IMR-90 (cell line): ENCODE results near the gene EMCN. TPM values are rescaled to one million over a fixed set of nuclear protein-coding genes. Genes with fewer than 3 reads are reported as not detected.

Experiments used
- ATAC-seq: fragments of 200-7000 bp; cut with Tn5 transposase; 2 replicates; pipeline ENCODE4 v1.9.1; 2020; ENCODE audit warnings: low read depth, mild to moderate bottlenecking, moderate library complexity
- BruUV-seq: library from RNA; stranded (reverse); fragments of 400-500 nt; replicated peaks from 2 replicates; lab custom pipeline; 2021; lab: Mats Ljungman, UMichigan
- CTCF ChIA-PET: fragments of 300-600 bp; formaldehyde crosslinking; extraction: SDS; loops from one replicate; lab custom pipeline; 2021; ENCODE audit warnings: antibody characterized with exemption; lab: Yijun Ruan, JAX
- POLR2A ChIA-PET: fragments of 300-600 bp; sonication (Branson Sonifier 250); formaldehyde crosslinking; loops from one replicate; lab custom pipeline; 2022; ENCODE audit warnings: antibody characterized with exemption; ENCODE audit not compliant: unreplicated experiment; lab: Charles Lee
- DNase-seq: peaks from one replicate; pipeline ENCODE4 v3.0.0; 2013
- H2AFZ ChIP-seq: replicated peaks from 2 replicates; pipeline ENCODE3; 2013; ENCODE audit warnings: low read length, mild to moderate bottlenecking; ENCODE audit not compliant: poor library complexity
- H2AK5ac ChIP-seq: 2 replicates; pipeline ENCODE4 v1.6.1; 2013; ENCODE audit warnings: low read depth, low read length, inconsistent platforms
- H2AK9ac ChIP-seq: replicated peaks from 2 replicates; pipeline ENCODE3; 2013; ENCODE audit warnings: mild to moderate bottlenecking, low read depth, low read length, moderate library complexity; ENCODE audit not compliant: poor library complexity
- H2BK120ac ChIP-seq: 2 replicates; pipeline ENCODE4 v1.6.1; 2013; ENCODE audit warnings: low read depth, low read length, inconsistent platforms
- H2BK15ac ChIP-seq: 3 replicates; pipeline ENCODE4 v1.6.1; 2013; ENCODE audit warnings: low read depth, low read length, inconsistent platforms
- H2BK20ac ChIP-seq: 2 replicates; pipeline ENCODE4 v1.6.1; 2013; ENCODE audit warnings: low read depth, mild to moderate bottlenecking, inconsistent platforms, low read length, moderate library complexity
- H2BK5ac ChIP-seq: 2 replicates; pipeline ENCODE4 v1.6.1; 2013; ENCODE audit warnings: mild to moderate bottlenecking, low read depth, low read length, inconsistent platforms; ENCODE audit not compliant: poor library complexity, severe bottlenecking
- H3K14ac ChIP-seq: replicated peaks from 2 replicates; pipeline ENCODE4 v1.6.1; 2013; ENCODE audit warnings: low read depth, low read length, inconsistent platforms
- H3K18ac ChIP-seq: 2 replicates; pipeline ENCODE4 v1.6.1; 2013; ENCODE audit warnings: low read depth, low read length, control low read depth
- H3K23ac ChIP-seq: 2 replicates; pipeline ENCODE4 v1.6.1; 2013; ENCODE audit warnings: low read depth, low read length, inconsistent platforms
- H3K27ac ChIP-seq: 2 replicates; pipeline ENCODE4 v1.5.1; 2013; ENCODE audit warnings: mild to moderate bottlenecking, control low read depth, low read length; ENCODE audit not compliant: insufficient read depth
- H3K27me3 ChIP-seq: 2 replicates; pipeline ENCODE4 v1.6.1; 2013; ENCODE audit warnings: low read length; ENCODE audit not compliant: control insufficient read depth, insufficient read depth
- H3K36me3 ChIP-seq: 2 replicates; pipeline ENCODE4 v1.6.1; 2013; ENCODE audit warnings: low read length, mixed read lengths; ENCODE audit not compliant: control insufficient read depth, insufficient read depth
- H3K4ac ChIP-seq: 2 replicates; pipeline ENCODE4 v1.6.1; 2013; ENCODE audit warnings: low read depth, low read length, inconsistent platforms
- H3K4me1 ChIP-seq: 2 replicates; pipeline ENCODE4 v1.6.1; 2013; ENCODE audit warnings: low read length, mixed read lengths; ENCODE audit not compliant: control insufficient read depth, insufficient read depth
- H3K4me2 ChIP-seq: 2 replicates; pipeline ENCODE4 v1.6.1; 2013; ENCODE audit warnings: low read depth, mild to moderate bottlenecking, control low read depth, low read length, moderate library complexity
- H3K4me3 ChIP-seq: 2 replicates; pipeline ENCODE4 v1.5.1; 2013; ENCODE audit warnings: low read depth, mild to moderate bottlenecking, control low read depth, low read length, moderate library complexity; ENCODE audit not compliant: insufficient read depth
- H3K56ac ChIP-seq: 2 replicates; pipeline ENCODE4 v1.6.1; 2013; ENCODE audit warnings: low read length, inconsistent platforms; ENCODE audit not compliant: insufficient read depth; ENCODE audit errors: extremely low read depth
- H3K79me1 ChIP-seq, 2 experiments: 2 replicates each; pipeline ENCODE4 v1.6.1; 2013; ENCODE audit warnings: low read length in 2 of 2, inconsistent platforms in 1 of 2, low read depth in 1 of 2
- H3K9ac ChIP-seq: 2 replicates; pipeline ENCODE4 v1.6.1; 2013; ENCODE audit warnings: low read depth, low read length, control low read depth
- H3K9me1 ChIP-seq: 2 replicates; pipeline ENCODE4 v1.6.1; 2013; ENCODE audit warnings: low read length, inconsistent platforms; ENCODE audit not compliant: insufficient read depth
- H3K9me3 ChIP-seq: 2 replicates; pipeline ENCODE4 v1.6.1; 2013; ENCODE audit warnings: low read length; ENCODE audit not compliant: control insufficient read depth, insufficient read depth
- H4K20me1 ChIP-seq: 2 replicates; pipeline ENCODE4 v1.6.1; 2013; ENCODE audit warnings: low read length, inconsistent platforms; ENCODE audit not compliant: insufficient read depth
- H4K5ac ChIP-seq: 2 replicates; pipeline ENCODE4 v1.6.1; 2013; ENCODE audit warnings: mild to moderate bottlenecking, low read depth, low read length, control low read depth
- H4K8ac ChIP-seq, 2 experiments: 2 replicates each; pipeline ENCODE4 v1.6.1; 2013; ENCODE audit warnings: low read depth in 2 of 2, low read length in 2 of 2, control low read depth in 1 of 2, inconsistent platforms in 1 of 2
- H4K91ac ChIP-seq: 2 replicates; pipeline ENCODE4 v1.6.1; 2013; ENCODE audit warnings: low read depth, low read length, inconsistent platforms; ENCODE audit not compliant: insufficient read depth
- BHLHE40 ChIP-seq: fragments of 150-350 bp; IDR thresholded peaks from 2 replicates; pipeline ENCODE4 v1.6.1; 2016; ENCODE audit warnings: mild to moderate bottlenecking, low read depth, low read length
- CEBPB ChIP-seq: IDR thresholded peaks from 2 replicates; pipeline ENCODE4 v1.6.1; 2012; ENCODE audit warnings: low read depth, low read length, improper control_type of control experiment
- CHD1 ChIP-seq: IDR thresholded peaks from 2 replicates; pipeline ENCODE4 v1.6.1; 2012; ENCODE audit warnings: low read depth, low read length, improper control_type of control experiment
- FOS ChIP-seq: fragments of 150-350 bp; IDR thresholded peaks from 2 replicates; pipeline ENCODE4 v1.6.1; 2016; ENCODE audit warnings: low read depth, low read length
- MAFK ChIP-seq: IDR thresholded peaks from 2 replicates; pipeline ENCODE4 v1.6.1; 2012; ENCODE audit warnings: low read depth, low read length, improper control_type of control experiment
- MAZ ChIP-seq: IDR thresholded peaks from 2 replicates; pipeline ENCODE4 v1.6.1; 2012; ENCODE audit warnings: low read depth, mild to moderate bottlenecking, low read length, improper control_type of control experiment, moderate library complexity, borderline replicate concordance
- MXI1 ChIP-seq: IDR thresholded peaks from 2 replicates; pipeline ENCODE4 v1.6.1; 2012; ENCODE audit warnings: low read depth, mild to moderate bottlenecking, low read length, moderate library complexity, borderline replicate concordance
- NFE2L2 ChIP-seq: fragments of 150-350 bp; IDR thresholded peaks from 2 replicates; pipeline ENCODE4 v1.6.1; 2016; ENCODE audit warnings: low read depth, mild to moderate bottlenecking, low read length
- POLR2A ChIP-seq: IDR thresholded peaks from 2 replicates; pipeline ENCODE4 v1.6.1; 2012; ENCODE audit warnings: mild to moderate bottlenecking, low read depth, low read length
- RAD21 ChIP-seq: IDR thresholded peaks from 2 replicates; pipeline ENCODE4 v1.6.1; 2012; ENCODE audit warnings: low read length, improper control_type of control experiment
- RCOR1 ChIP-seq: IDR thresholded peaks from 2 replicates; pipeline ENCODE4 v1.6.1; 2012; ENCODE audit warnings: mild to moderate bottlenecking, low read length, improper control_type of control experiment; ENCODE audit not compliant: insufficient replicate concordance
- RFX5 ChIP-seq: IDR thresholded peaks from 2 replicates; pipeline ENCODE4 v1.8.0; 2012; ENCODE audit warnings: low read depth, mild to moderate bottlenecking, low read length, moderate library complexity
- SMC3 ChIP-seq: fragments of 150-350 bp; IDR thresholded peaks from 2 replicates; pipeline ENCODE4 v1.6.1; 2016; ENCODE audit warnings: low read depth, mild to moderate bottlenecking, antibody characterized with exemption, low read length, moderate library complexity
- WGBS, 2 experiments: methylation state at CpG; one replicate each; pipeline versions ENCODE4 v1.1.5 to v1.1.7; 2013; ENCODE audit warnings: missing lambda C conversion rate in 2 of 2; ENCODE audit not compliant: insufficient read length in 1 of 2; ENCODE audit errors: extremely low coverage in 2 of 2; 5-methylcytosine and 5-hydroxymethylcytosine counted together
- dilution Hi-C: fragments of 300-500 bp; cut with HindIII; formaldehyde crosslinking; loops from one replicate; pipeline ENCODE4 v1.14.3; 2018; ENCODE audit warnings: low sequenced_read_pairs; ENCODE audit not compliant: unreplicated experiment
- in situ Hi-C: fragments of 300-500 bp; cut with MboI; formaldehyde crosslinking; loops from 3 replicates; pipeline ENCODE4 v1.14.3; 2019; ENCODE audit warnings: low sequenced_read_pairs, inconsistent platforms, mixed read lengths
- intact Hi-C: fragments of 100-400 bp; cut with micrococcal nuclease; formaldehyde crosslinking; loops from 2 replicates; pipeline ENCODE4 v1.10.0; 2022
- polyA plus RNA-seq, 3 experiments: library from polyadenylated mRNA; depleted of rRNA; stranded (reverse); fragments of >200 nt; gene quantifications; 2 replicates each; pipeline ENCODE4 v1.2.3, GENCODE V29; 2012; ENCODE audit warnings: low replicate concordance in 1 of 3
- total RNA-seq: library from RNA; depleted of rRNA; stranded (reverse); fragments of >200 nt; gene quantifications from 2 replicates; pipeline ENCODE4 v1.2.3, GENCODE V29; 2012
- TF ChIP-seq, protein P1 (sequence below): conservative IDR thresholded peaks from 2 replicates; pipeline ENCODE4 v1.5.1; 2012; ENCODE audit warnings: mild to moderate bottlenecking, low read depth, low read length, improper control_type of control experiment
- TF ChIP-seq, protein P2 (sequence below): fragments of 150-350 bp; IDR thresholded peaks from 2 replicates; pipeline ENCODE4 v1.6.1; 2016; ENCODE audit warnings: low read depth, mild to moderate bottlenecking, low read length, moderate library complexity, borderline replicate concordance
- TF ChIP-seq, protein P3 (sequence below): fragments of 150-350 bp; IDR thresholded peaks from 2 replicates; pipeline ENCODE4 v1.6.1; 2017; ENCODE audit warnings: mild to moderate bottlenecking, antibody characterized with exemption, low read length, low read depth

The EMCN gene
- total and polyA plus RNA-seq, 2 of the 4 experiments (the other 2 are of a cell fraction): not detected

DNA sequence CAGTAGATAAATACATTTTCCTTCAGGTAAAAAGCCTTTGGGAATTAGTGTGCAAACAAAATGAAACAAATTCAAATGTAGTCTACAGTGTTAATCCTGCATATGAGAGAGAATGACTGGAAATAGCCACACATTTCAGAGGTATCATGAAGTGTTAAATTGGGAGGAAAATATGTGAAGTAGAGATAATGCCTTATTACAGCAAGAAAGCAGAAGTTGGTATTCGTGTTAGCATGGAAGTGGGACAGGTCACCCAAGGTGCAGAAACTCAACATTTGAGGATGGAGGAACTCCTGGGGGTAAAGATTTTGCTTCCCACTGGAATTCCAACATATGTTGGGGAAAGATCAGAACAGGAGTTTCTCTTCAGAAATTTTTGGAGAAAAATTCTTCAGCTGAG, 51.3 kb downstream of the EMCN start:
- no peak overlapping the region for H3K4me3 ChIP-seq
- H3K27me3 ChIP-seq: no peaks in the 10 kb centered on the region
- H4K20me1 ChIP-seq: no peaks in the 10 kb centered on the region
- H3K9me3 ChIP-seq: no peaks in the 10 kb centered on the region
- H3K27ac ChIP-seq: no peak overlapping the region
- H2AK9ac ChIP-seq: no peak overlapping the region
- no peak overlapping the region for H3K14ac ChIP-seq
- H3K9me1 ChIP-seq: no peaks in the 10 kb centered on the region
- H3K79me1 ChIP-seq: no peaks in the 10 kb centered on the region
- intact Hi-C loops (no loop called here), in situ Hi-C loops (no loop called here), dilution Hi-C loops (no loop called here)
- no peak overlapping the region for H4K8ac ChIP-seq
- no peak overlapping the region for H2BK20ac ChIP-seq
- no peak overlapping the region for H4K91ac ChIP-seq
- H4K5ac ChIP-seq: no peak overlapping the region
- H2AK5ac ChIP-seq: no peak overlapping the region
- no peak overlapping the region for H2BK15ac ChIP-seq
- H3K4me2 ChIP-seq: no peak overlapping the region
- no peaks in the 10 kb centered on the region for H3K36me3 ChIP-seq
- H3K56ac ChIP-seq: no peak overlapping the region
- no peaks in the 10 kb centered on the region for H3K4me1 ChIP-seq
- POLR2A ChIA-PET: no interaction called here
- CTCF ChIA-PET: no interaction called here
- no peak overlapping the region for H3K4ac ChIP-seq
- WGBS, 2 experiments: no CpG with 5 or more reads among the region's 1 CpG
- no peak for TF ChIP-seq BHLHE40
- TF ChIP-seq MAZ: no peak
- TF ChIP-seq RFX5: no peak
- TF ChIP-seq FOS: no peak
- no peak for TF ChIP-seq CEBPB
- TF ChIP-seq MAFK: no peak
- TF ChIP-seq, protein P1, sequence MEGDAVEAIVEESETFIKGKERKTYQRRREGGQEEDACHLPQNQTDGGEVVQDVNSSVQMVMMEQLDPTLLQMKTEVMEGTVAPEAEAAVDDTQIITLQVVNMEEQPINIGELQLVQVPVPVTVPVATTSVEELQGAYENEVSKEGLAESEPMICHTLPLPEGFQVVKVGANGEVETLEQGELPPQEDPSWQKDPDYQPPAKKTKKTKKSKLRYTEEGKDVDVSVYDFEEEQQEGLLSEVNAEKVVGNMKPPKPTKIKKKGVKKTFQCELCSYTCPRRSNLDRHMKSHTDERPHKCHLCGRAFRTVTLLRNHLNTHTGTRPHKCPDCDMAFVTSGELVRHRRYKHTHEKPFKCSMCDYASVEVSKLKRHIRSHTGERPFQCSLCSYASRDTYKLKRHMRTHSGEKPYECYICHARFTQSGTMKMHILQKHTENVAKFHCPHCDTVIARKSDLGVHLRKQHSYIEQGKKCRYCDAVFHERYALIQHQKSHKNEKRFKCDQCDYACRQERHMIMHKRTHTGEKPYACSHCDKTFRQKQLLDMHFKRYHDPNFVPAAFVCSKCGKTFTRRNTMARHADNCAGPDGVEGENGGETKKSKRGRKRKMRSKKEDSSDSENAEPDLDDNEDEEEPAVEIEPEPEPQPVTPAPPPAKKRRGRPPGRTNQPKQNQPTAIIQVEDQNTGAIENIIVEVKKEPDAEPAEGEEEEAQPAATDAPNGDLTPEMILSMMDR: no peak
- TF ChIP-seq POLR2A: no peak
- TF ChIP-seq NFE2L2: no peak
- no peak for TF ChIP-seq RCOR1
- no peak for TF ChIP-seq CHD1
- TF ChIP-seq MXI1: no peak
- TF ChIP-seq, protein P2, sequence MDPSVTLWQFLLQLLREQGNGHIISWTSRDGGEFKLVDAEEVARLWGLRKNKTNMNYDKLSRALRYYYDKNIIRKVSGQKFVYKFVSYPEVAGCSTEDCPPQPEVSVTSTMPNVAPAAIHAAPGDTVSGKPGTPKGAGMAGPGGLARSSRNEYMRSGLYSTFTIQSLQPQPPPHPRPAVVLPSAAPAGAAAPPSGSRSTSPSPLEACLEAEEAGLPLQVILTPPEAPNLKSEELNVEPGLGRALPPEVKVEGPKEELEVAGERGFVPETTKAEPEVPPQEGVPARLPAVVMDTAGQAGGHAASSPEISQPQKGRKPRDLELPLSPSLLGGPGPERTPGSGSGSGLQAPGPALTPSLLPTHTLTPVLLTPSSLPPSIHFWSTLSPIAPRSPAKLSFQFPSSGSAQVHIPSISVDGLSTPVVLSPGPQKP: no peak
- TF ChIP-seq, protein P3, sequence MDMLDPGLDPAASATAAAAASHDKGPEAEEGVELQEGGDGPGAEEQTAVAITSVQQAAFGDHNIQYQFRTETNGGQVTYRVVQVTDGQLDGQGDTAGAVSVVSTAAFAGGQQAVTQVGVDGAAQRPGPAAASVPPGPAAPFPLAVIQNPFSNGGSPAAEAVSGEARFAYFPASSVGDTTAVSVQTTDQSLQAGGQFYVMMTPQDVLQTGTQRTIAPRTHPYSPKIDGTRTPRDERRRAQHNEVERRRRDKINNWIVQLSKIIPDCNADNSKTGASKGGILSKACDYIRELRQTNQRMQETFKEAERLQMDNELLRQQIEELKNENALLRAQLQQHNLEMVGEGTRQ: no peak
- TF ChIP-seq RAD21: no peak
- TF ChIP-seq SMC3: no peak
- H2AFZ ChIP-seq: no peak overlapping the region
- DNase-seq (no peak), ATAC-seq (no peak)
- no peak overlapping the region for H3K18ac ChIP-seq
- H3K23ac ChIP-seq: no peak overlapping the region
- no TSS peak for BruUV-seq
- no peak overlapping the region for H2BK5ac ChIP-seq
- H2BK120ac ChIP-seq: no peak overlapping the region
- no peak overlapping the region for H3K9ac ChIP-seq
